GM12801 (cell line): ENCODE results near the gene MRPS26.

Experiments used
- TF ChIP-seq, protein P1 (sequence below): IDR thresholded peaks from one replicate; pipeline ENCODE4 v1.5.1; 2011; ENCODE audit warnings: control low read depth; ENCODE audit not compliant: insufficient read length; ENCODE audit errors: extremely low read depth

The MRPS26 gene

DNA sequence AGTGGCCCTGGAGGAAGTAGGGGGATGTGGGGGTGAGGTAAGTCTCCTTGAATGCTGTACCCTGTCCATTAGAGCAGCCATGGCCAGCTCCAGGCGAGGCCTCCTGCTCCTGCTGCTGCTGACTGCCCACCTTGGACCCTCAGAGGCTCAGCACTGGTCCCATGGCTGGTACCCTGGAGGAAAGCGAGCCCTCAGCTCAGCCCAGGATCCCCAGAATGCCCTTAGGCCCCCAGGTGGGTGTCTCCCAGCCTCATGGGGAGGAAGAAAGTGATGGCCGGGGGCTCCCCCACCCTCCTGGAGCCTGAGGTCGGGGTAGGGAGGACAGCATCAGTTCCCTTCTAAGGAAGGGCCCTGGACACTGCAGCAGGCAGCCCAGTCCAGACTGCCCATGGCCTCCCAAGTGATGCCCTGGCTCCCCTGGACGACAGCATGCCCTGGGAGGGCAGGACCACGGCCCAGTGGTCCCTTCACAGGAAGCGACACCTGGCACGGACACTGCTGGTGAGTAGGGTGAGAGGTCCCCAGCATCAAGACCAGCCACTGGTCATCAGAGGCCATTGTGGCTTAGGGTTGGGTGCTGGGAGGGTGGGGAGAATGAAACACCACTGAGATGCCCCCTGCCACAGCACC is 1.4 kb upstream of the MRPS26 start:
- TF ChIP-seq, protein P1, sequence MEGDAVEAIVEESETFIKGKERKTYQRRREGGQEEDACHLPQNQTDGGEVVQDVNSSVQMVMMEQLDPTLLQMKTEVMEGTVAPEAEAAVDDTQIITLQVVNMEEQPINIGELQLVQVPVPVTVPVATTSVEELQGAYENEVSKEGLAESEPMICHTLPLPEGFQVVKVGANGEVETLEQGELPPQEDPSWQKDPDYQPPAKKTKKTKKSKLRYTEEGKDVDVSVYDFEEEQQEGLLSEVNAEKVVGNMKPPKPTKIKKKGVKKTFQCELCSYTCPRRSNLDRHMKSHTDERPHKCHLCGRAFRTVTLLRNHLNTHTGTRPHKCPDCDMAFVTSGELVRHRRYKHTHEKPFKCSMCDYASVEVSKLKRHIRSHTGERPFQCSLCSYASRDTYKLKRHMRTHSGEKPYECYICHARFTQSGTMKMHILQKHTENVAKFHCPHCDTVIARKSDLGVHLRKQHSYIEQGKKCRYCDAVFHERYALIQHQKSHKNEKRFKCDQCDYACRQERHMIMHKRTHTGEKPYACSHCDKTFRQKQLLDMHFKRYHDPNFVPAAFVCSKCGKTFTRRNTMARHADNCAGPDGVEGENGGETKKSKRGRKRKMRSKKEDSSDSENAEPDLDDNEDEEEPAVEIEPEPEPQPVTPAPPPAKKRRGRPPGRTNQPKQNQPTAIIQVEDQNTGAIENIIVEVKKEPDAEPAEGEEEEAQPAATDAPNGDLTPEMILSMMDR: no peak

DNA sequence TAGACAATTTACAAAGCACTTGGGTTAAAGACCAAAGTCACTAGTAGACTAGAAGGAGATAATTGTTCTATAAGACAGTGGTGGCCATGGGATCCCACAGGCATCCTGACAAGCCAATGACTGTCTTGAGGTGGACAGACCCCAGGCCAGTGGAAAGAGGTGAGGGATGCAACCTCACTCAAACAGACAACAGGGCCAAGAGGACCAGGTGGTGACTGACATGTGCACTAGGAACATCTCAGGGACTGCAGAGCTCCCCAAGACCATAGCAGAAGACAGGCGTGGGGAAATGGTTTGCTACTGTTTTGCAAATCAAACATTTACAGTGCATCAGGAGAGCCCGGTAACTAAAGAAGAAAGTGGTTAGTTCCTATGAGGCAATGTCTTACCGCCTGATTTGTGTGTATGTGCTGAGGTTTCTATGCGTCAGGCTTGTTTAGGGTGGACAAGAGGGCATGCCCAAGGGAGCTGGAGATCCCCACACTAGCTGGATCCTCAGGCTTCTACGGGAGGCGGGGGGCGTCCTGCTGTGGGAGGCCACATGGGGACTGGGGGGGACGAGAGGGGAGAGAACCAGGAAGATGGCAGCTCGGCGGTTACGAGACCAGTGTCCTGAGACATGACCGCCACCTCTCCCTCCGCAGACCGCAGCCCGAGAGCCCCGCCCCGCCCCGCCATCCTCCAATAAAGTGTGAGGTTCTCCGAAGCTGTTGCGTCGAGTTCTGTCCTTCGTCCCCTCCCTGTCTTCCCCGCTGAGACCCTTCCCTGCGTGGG is 623 bp upstream of the MRPS26 start:
- TF ChIP-seq, protein P1: no peak

DNA sequence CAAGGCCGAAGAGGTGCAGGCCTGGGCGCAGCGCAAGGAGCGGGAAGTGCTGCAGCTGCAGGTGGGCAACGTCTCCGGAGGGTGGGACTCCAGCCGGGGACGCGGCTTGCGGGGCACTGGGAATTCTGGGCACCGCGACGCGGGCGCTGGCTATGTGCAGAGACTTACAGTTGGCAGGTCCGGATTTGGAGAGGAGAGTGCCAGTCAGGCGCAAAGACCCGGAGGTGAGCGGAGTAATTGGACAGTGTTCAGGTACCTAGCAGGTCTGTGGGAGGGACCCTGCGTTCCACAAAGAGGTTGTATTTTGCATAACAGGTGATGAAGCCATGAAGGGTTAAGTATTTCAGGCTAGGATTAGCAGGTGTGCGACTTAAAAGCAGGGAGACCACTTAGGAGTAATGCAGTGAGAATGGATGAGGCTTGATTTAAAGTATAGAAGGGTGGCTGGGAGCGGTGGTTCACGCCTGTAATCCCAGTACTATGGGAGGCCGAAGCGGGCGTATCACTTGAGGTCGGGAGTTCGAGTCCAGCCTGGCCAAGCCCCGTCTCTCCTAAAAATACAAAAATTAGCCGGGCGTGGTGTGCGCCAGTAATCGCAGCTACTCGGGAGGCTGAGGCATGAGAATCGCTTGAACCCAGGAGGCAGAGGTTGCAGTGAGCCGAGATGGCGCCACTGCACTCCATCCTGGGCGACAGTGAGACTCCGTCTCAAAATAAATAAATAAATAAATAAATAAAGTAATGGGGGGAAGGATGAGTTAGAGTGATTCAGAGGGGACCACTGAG is 1.0 kb downstream of the MRPS26 start:
- TF ChIP-seq, protein P1: no peak

DNA sequence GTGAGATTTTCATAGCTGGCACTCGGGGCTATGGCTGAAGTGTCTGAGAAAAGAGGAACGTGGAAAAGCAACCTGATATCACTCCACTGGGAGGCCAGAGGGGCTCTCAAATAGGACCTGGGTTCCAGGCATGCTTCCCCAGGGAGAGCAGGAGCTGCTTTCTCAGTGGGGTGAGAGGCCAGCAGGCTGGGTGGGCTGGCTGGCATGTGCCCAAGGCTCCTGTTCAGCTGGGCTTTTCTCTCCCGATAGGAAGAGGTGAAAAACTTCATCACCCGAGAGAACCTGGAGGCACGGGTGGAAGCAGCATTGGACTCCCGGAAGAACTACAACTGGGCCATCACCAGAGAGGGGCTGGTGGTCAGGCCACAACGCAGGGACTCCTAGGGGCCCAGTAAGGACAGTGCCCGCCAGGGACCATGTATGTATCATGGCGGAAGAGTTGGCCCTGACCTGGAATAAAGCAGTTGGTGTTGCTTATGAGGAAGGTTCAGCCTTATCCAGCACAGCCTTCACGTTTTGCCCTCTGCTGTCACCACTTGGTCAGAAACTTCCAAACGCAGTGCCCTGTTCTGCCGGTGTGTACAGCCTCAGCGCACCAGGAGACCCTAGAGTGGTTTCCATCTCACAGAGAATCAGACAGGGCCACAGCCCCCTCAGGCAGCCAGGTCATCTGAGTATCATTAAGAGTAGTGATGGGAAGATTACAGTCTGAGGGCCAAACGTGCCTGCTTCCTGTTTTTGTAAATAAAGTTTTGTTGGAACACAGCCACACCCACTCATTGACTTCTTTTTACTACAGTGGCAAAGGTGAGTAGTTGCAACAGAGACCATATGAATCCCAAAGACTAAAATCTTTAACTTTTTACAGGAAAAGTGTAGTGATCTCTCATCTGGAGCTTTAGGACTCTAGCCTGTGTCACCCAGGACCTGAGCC is 1.9 kb downstream of the MRPS26 start:
- TF ChIP-seq, protein P1: no peak

DNA sequence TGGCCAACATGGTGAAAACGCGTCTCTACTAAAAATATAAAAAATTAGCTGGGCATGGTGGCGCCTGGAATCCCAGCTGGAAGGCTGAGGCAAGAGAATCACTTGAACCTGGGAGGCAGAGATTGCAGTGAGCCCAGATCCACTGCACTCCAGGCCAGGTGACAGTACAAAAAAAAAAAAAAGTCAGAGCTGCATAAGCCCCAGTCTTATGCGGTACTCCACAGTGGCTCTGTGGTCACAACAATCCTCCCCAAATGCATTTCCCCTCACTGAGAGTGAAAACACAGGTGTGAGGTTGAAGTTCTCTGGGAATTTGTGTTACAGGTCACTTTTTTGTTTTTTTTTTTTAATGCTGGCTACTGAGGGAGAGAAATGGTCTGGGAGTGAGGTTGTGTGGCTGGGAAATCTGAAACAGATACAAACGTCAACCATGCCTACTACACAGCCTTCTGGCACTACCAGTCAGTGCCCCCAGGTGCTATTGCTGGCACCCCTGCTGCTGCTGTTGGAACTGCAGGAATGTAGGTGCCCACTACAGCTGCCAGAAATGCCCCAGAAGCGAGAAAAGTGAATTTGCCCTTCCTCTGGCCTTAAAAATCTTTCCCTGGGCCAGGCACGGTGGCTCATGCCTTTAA is 5.7 kb downstream of the MRPS26 start:
- TF ChIP-seq, protein P1: no peak

DNA sequence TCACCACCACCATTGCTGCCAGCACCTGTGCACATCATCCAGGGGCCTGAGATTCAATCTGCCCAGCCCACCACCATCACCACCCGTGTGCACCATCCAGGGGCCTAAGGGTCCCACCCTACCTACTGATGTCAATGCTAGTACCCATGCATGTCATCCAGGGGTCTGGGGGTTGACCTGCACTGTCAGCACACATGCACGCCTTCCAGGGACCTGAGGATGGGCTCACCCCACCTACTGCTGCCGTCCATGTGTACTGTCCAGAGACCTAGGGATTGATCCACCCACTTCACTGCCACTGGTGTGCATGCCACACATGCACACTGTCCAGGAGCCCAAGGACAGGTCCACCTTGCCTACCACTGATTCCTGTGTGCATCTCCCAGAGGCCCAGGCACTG is 13.6 kb downstream of the MRPS26 start:
- TF ChIP-seq, protein P1: no peak
